Activated T-helper 1 cell treated with anti-CD3 and anti-CD28 coated beads, Interleukin-2, amount 50 U/mL, for 16 hours (primary cell): ENCODE results near the gene HK2.

Experiments
- DNase-seq, 2 donors: peaks; one replicate each; pipeline ENCODE4 v3.0.0-alpha.2; 2020; ENCODE audit warnings: low read depth in 1 of 2, low spot score in 1 of 2

HK2 gene

DNA sequence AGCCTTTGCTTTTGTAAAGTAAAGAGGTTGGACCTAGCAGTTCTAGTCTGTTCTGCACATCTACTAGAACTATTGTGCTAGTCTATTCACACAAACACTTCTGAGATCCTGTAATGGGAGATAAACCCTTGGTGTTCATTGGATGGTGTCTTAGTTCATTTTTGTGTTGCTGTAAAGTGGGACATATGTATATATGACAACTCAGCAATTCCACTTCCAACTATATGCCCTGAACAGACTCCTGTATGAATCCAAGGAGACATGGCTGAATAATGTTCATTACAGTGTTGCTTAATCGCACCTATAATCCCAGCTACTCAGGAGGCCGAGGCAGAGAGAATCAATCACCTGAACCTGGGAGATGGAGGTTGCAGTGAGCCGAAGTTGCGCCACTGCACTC, 23.3 kb downstream of the HK2 start:
- no peak for DNase-seq

DNA sequence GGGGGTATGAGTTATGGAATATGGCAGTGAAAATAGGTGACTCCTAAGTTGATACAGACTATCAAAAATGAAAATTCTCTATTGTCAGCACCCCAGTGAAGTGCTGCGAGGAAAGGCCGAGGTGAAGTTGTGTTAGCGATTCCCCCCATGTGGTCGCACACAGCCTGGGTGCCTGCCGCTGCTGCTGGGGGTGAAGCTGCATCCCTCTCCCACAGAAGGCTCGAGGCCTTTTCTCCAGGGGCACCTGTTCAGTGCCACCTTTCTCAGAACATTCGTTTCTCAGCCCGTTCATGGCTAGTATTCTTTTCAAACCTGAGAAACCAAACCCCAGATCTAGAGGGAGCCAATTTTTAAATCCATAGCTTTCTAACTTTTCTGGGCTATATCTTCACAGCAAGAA, 23.8 kb downstream of the HK2 start:
- DNase-seq, result no peak

GRCh38 chr2:74858281-74858680, 24.4 kb downstream of the HK2 start:
- DNase-seq, result no peak

GRCh38 chr2:74860079-74860478, 26.2 kb downstream of the HK2 start:
- no peak for DNase-seq

- no peak for DNase-seq
Measured at GRCh38 chr2:74860521-74860920, 26.6 kb downstream of the HK2 start.

GRCh38 chr2:74861531-74861930, 27.6 kb downstream of the HK2 start:
- DNase-seq, result no peak

DNA sequence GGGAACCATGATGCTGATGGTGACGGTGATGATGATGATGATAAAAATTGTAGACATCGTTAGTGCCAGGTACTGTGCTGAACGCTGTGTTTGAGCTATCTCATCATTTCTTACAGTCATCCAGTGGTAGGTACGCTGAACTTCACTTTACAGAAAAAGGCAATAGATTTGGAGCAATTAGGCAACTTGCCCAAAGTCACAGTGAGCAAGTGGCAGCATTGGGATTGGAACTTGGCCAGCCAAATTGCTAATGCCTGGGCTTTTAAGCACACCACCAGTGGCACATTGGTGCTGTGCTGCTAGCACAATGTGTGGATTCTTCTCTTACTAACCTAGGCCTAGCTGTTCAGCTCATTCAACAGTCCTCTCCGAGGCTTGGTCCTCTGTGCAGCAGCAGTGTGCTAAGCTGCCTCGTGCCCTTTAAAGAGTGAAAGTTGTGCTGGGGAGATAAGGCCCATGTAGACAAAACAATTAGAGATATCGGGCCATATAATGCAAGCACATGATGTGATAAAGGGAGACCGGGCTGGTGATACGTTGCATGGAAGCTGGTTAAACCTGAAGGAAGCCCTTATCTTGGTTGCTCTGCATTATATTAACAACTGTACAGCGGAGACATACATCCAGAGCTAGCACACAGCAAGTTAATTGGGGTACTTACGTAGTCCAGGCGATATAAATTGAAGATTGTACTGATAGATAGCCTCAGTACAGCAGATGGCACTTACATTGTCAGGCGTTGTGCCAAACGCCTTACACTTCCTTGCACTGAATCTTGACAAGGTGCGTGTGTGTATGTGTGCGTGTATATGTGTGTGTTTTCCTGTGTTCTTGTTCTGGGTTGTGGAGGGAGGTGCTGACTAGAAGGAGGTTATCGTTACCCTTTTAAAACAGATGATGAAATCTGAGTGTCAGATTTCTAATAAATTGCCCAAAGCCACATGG, 28.4 kb downstream of the HK2 start:
- DNase-seq, result no peak

DNA sequence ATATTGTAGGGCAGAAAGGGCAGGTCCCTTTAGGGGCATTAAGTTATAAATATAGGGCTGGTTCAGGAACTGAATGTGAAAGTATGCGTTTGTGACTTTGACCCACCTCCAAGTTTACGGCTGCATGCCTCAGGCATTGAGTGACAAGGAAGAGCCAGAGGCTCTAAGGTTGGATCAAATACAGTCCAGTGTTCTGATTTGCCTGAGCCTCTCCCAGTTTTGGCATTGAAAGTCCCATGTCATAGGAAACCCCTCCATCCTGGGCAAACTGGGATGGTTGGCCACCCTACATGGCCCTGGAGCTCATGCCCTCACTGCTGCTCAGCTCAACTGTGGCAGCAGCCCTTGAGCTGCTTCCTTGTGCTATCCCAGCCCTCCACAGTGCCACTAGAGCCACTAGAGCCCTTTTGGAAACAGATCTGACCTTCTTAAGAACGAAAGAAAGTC, 29.9 kb downstream of the HK2 start:
- no peak for DNase-seq

DNA sequence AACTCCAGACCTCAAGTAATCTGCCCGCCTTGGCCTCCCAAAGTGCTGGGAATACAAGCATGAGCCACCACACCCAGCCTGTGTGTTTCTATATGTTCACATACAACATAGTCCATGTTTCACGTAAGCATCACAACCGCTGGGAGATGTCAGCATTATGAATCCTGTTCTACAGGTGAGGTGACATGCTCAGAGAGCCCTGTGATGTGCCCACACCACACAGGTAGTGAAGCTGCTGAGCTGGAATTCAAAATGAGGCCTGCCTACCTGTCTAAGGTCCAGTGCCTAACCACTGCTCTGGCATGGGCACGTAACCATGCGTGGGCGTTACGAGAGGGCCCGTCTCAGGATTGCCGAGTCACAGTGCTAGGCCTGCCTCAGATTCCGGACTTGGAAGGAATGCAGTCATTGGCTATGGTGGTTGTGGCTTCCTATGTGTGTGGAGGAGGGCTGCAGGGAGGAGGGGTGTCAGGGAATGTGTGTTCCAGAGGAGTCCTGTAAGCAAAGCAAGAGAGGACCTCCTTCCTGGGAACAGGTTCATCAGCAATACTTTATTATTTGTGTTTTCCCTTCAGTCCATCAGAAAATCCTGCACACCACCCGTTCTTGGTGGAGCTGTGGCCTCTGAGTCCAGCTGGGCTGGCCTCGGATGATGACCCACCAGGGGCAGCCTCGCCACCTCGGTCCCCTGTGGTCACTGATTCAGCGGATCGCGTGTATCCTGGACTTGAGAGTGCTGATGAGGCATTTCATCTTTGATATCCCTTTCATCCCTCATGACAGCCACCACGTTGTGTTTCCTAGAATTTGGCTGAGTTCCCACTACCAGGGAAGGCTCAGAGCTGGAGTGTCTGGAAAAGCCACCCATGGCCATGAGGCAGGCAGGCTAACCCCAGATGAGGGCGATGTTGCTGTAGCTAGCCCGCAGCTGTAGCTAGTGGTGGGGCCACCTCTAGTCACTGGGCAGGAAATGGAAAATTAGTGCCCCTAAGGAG, 31.1 kb downstream of the HK2 start:
- DNase-seq, result no peak

DNA sequence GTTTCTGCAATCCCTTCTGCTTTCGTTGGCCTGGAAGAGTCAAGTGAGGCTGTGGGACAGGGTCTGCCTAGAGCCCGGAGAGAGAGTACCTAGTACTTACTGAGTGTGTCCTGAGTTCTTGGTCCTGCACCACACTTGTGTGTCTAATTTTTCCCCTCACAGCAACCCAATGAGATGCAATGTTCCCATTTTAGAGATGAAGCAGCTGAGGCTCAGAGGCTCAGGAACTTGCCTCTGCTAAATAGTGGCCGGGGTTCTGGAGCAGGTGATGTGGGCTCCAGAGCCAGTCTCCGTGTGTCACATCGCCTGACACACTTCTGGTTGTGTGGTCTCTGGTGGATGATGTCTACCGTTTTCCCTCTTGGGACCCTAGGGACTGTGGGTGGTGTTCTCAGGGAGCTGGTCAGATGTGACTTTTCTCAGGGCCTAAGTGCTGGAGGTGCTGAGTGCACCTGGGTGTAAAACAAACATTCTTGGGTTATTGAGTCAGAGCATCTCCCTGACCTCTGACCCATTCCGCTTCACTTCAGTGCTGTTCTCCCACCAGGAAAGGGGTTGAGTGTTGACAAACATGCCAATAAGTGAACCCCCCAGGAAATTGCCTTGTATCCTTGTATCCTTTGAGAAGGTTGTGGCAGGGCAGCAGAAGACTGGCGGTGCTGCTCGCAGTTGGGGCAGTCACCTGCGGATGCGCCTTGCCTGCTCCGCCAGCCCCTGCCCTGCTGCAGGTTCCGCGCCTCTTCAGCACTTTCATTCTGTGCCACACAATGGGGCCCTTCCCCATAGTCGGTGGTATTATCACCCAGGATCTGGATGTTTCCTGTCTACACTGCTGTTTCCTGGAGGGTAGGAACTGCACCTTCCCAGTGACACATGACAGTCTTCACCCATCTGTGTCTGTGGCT, 32.1 kb downstream of the HK2 start:
- no peak for DNase-seq

DNA sequence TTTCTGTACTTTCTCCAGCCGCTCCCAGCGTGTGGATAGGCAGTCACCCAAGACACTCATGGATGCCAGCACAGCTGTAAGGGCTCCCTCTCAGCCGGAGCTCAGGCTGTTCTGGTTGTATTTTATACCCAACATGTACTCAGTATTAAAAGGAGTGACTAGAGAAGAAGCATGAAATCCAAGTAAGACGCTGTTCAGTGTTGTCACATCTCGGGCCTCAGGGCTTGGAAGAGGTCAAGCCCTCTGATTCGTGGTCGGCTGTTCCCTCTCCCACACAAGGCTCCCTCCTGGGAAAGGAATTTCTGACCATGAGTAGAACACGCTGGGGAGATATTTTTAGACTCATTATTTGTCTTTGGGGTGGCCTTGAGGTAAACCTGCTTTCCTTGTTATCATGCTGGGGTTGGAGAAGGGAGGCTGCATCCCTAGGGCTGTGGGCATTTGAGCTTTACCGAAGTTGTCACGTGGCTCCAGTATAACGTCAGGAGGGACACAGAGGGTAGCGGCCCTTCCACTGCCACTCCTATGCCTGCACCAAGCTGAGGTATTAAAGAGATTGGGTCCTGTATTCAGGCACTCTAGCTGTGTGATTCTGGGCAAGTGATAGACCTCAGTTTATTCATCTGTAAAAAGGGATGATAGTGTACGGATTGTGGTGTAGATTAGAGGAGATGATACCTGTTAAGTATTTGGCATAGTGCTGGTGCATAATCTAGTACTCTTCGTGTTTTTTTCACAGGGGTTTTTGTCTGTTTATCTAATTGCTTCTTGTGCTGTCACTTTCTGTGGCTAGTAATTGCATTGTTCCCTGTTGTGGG, 34.1 kb downstream of the HK2 start:
- no peak for DNase-seq

GRCh38 chr2:74869517-74869916, 35.6 kb downstream of the HK2 start:
- DNase-seq, result no peak

GRCh38 chr2:74870951-74871350, 37.0 kb downstream of the HK2 start:
- DNase-seq, result no peak

DNA sequence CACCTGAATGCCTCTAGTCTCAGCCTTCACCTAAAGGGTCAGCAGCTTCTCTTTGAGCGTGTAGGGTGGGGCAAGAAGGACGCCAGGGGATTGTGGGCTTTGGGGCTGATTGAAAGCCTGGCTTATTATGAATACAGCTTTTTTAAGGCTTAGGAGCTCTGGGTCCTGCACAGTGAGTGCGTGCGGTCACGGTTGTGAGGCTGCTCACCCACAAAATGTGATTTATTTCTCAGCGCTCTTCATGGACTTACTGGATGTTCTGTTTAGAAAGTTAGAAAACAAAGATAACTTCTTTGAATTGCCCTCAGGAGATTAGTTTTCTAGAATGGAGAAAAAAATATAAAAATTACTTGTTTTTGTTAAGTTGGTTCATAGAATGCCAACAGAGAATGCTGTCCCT, 37.5 kb downstream of the HK2 start:
- no peak for DNase-seq

GRCh38 chr2:74872389-74872836, 38.5 kb downstream of the HK2 start:
- no peak for DNase-seq

GRCh38 chr2:74873012-74873665, 39.2 kb downstream of the HK2 start:
- DNase-seq, result no peak

- no peak for DNase-seq
Measured at GRCh38 chr2:74873678-74874640, 40.0 kb downstream of the HK2 start.
